ENCODE results near the gene FXYD5.

- TF ChIP-seq GATA2 (IDR thresholded peaks at IDR 0.05; ENCODE audit: low read depth, low read length) (no peak), GATA3 (IDR thresholded peaks at IDR 0.05; ENCODE audit: low read depth, low read length) (no peak)
Observed at GRCh38 chr19:35177377-35178274, 23.1 kb downstream of the FXYD5 start.

All from SH-SY5Y (cell line).